ENCODE data around the gene DLL4. TPM values are rescaled to one million over a fixed set of nuclear protein-coding genes. Genes with fewer than 3 reads are reported as not detected.

Gene DLL4
- total and polyA plus RNA-seq, 2 donors (not counting 1 experiment from before 2014, with no cell fraction given): 0.07 to 0.30 TPM

GRCh38 chr15:40918799-40919392 is 10.2 kb upstream of the DLL4 start:
- Mint-ChIP-seq H3K27ac (no peak overlapping the region), H3K4me3 (no peak overlapping the region), H3K4me1 (no peaks in the 10 kb centered on the region), H3K9me3 (ENCODE audit: insufficient read depth) (no peaks in the 10 kb centered on the region), H3K27me3 (no peaks in the 10 kb centered on the region)
- no peaks in the 10 kb centered on the region for H3K9me3 ChIP-seq (ENCODE audit: control extremely low read depth in 1 of 3, control insufficient read depth in 2 of 3, insufficient read depth in 1 of 3, low read length in 2 of 3)
- no peak overlapping the region for H3K27ac ChIP-seq (ENCODE audit: low read length in 2 of 2)
- TF ChIP-seq, protein P1, sequence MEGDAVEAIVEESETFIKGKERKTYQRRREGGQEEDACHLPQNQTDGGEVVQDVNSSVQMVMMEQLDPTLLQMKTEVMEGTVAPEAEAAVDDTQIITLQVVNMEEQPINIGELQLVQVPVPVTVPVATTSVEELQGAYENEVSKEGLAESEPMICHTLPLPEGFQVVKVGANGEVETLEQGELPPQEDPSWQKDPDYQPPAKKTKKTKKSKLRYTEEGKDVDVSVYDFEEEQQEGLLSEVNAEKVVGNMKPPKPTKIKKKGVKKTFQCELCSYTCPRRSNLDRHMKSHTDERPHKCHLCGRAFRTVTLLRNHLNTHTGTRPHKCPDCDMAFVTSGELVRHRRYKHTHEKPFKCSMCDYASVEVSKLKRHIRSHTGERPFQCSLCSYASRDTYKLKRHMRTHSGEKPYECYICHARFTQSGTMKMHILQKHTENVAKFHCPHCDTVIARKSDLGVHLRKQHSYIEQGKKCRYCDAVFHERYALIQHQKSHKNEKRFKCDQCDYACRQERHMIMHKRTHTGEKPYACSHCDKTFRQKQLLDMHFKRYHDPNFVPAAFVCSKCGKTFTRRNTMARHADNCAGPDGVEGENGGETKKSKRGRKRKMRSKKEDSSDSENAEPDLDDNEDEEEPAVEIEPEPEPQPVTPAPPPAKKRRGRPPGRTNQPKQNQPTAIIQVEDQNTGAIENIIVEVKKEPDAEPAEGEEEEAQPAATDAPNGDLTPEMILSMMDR (IDR thresholded peaks at IDR 0.05): no peak
- TF ChIP-seq EZH2 (IDR thresholded peaks at IDR 0.05; ENCODE audit: borderline replicate concordance, insufficient read depth, low read depth, low read length, poor library complexity, severe bottlenecking): no peak
- ATAC-seq (ENCODE audit: low read depth) (no peak), DNase-seq (no peak)
- no peaks in the 10 kb centered on the region for H3K27me3 ChIP-seq (replicated peaks in 1 of 4; ENCODE audit: control extremely low read depth in 1 of 4, control insufficient read depth in 3 of 4, insufficient read depth in 4 of 4, low read length in 3 of 4)
- H3K9ac ChIP-seq (ENCODE audit: low read length): no peak overlapping the region
- H4K20me1 ChIP-seq (ENCODE audit: control insufficient read depth, insufficient read depth, low read length, poor library complexity, severe bottlenecking): no peaks in the 10 kb centered on the region
- no peaks in the 10 kb centered on the region for H3K79me2 ChIP-seq (ENCODE audit: control insufficient read depth, insufficient read depth, low read length)
- no peak overlapping the region for H2AFZ ChIP-seq (ENCODE audit: insufficient read depth, low read depth, low read length, poor library complexity, severe bottlenecking)
- intact Hi-C loops (cut with micrococcal nuclease): no loop called here
- no peaks in the 10 kb centered on the region for H3K4me1 ChIP-seq (ENCODE audit: control insufficient read depth in 2 of 2, insufficient read depth in 2 of 2, low read length in 2 of 2)
- WGBS (ENCODE audit: insufficient coverage): 93% methylated on average over 19 of the region's 19 CpGs
- no peak overlapping the region for H3K4me3 ChIP-seq (ENCODE audit: control extremely low read depth in 1 of 5, extremely low read depth in 1 of 5, insufficient read depth in 1 of 5, low read depth in 2 of 5, low read length in 4 of 5)
- CTCF ChIA-PET: interaction anchor here (0.8 kb wide), 1 partner anchor 12 kb away, joined by 5 read pairs; no protein-coding TSS in a partner anchor
- POLR2A ChIA-PET: no interaction called here
- H3K36me3 ChIP-seq (replicated peaks in 1 of 2; ENCODE audit: control extremely low read depth in 1 of 2, control insufficient read depth in 1 of 2, extremely low read depth in 1 of 2, insufficient read depth in 2 of 2, low read length in 1 of 2): no peaks in the 10 kb centered on the region
- H3K4me2 ChIP-seq (replicated peaks; ENCODE audit: low read depth, low read length, poor library complexity, severe bottlenecking): no peak overlapping the region

GRCh38 chr15:40921949-40922607 is 7.1 kb upstream of the DLL4 start:
- POLR2A ChIA-PET: interaction anchor here (0.6 kb wide), 1 partner anchor 774 kb away, joined by 4 read pairs; no protein-coding TSS in a partner anchor
- peaks cover 18% of the 10 kb centered on the region in 2 donors for H3K4me1 ChIP-seq (ENCODE audit: control insufficient read depth in 2 of 2, insufficient read depth in 2 of 2, low read length in 2 of 2)
- DNase-seq (no peak), ATAC-seq (ENCODE audit: low read depth) (no peak)
- no peak overlapping the region for H3K4me3 Mint-ChIP-seq
- H3K9ac ChIP-seq (ENCODE audit: low read length): no peak overlapping the region
- H3K27me3 Mint-ChIP-seq: peaks cover 20% of the 10 kb centered on the region
- no peak overlapping the region for H3K4me2 ChIP-seq (replicated peaks; ENCODE audit: low read depth, low read length, poor library complexity, severe bottlenecking)
- CTCF ChIA-PET: interaction anchor here (1.0 to 10.7 kb wide), 5 partner anchors 8 to 263 kb away, joined by 3 to 84 read pairs (median 3); partner anchors contain the start of gene VPS18
- no peak overlapping the region for H3K4me3 ChIP-seq (ENCODE audit: control extremely low read depth in 1 of 5, extremely low read depth in 1 of 5, insufficient read depth in 1 of 5, low read depth in 2 of 5, low read length in 4 of 5)
- H3K27ac Mint-ChIP-seq: no peak overlapping the region
- intact Hi-C loops (cut with micrococcal nuclease): no loop called here
- H3K9me3 ChIP-seq (ENCODE audit: control extremely low read depth in 1 of 3, control insufficient read depth in 2 of 3, insufficient read depth in 1 of 3, low read length in 2 of 3): peaks cover 0 to 10% (median 0%) of the 10 kb centered on the region in 3 donors
- TF ChIP-seq, protein P1 (IDR thresholded peaks at IDR 0.05): no peak
- no peak for TF ChIP-seq EZH2 (IDR thresholded peaks at IDR 0.05; ENCODE audit: borderline replicate concordance, insufficient read depth, low read depth, low read length, poor library complexity, severe bottlenecking)
- H2AFZ ChIP-seq (ENCODE audit: insufficient read depth, low read depth, low read length, poor library complexity, severe bottlenecking): no peak overlapping the region
- no peaks in the 10 kb centered on the region for H4K20me1 ChIP-seq (ENCODE audit: control insufficient read depth, insufficient read depth, low read length, poor library complexity, severe bottlenecking)
- no peak overlapping the region for H3K27ac ChIP-seq (ENCODE audit: low read length in 2 of 2)
- H3K79me2 ChIP-seq (ENCODE audit: control insufficient read depth, insufficient read depth, low read length): no peaks in the 10 kb centered on the region
- H3K4me1 Mint-ChIP-seq: peaks cover 13% of the 10 kb centered on the region
- H3K36me3 ChIP-seq (replicated peaks in 1 of 2; ENCODE audit: control extremely low read depth in 1 of 2, control insufficient read depth in 1 of 2, extremely low read depth in 1 of 2, insufficient read depth in 2 of 2, low read length in 1 of 2): no peaks in the 10 kb centered on the region
- H3K27me3 ChIP-seq (replicated peaks in 1 of 4; ENCODE audit: control extremely low read depth in 1 of 4, control insufficient read depth in 3 of 4, insufficient read depth in 4 of 4, low read length in 3 of 4): peaks cover 0 to 26% (median 17%) of the 10 kb centered on the region in 4 experiments
- H3K9me3 Mint-ChIP-seq (ENCODE audit: insufficient read depth): no peaks in the 10 kb centered on the region
- 62% methylated on average over 2 of the region's 5 CpGs for WGBS (ENCODE audit: insufficient coverage)
